HS-5 (cell line): Measurements from ENCODE around the gene TRAPPC3.

Experiments used
- DNase-seq: peaks from one replicate; pipeline ENCODE4 v3.0.0-alpha.2; 2012; ENCODE audit warnings: low read depth

Gene TRAPPC3

DNA sequence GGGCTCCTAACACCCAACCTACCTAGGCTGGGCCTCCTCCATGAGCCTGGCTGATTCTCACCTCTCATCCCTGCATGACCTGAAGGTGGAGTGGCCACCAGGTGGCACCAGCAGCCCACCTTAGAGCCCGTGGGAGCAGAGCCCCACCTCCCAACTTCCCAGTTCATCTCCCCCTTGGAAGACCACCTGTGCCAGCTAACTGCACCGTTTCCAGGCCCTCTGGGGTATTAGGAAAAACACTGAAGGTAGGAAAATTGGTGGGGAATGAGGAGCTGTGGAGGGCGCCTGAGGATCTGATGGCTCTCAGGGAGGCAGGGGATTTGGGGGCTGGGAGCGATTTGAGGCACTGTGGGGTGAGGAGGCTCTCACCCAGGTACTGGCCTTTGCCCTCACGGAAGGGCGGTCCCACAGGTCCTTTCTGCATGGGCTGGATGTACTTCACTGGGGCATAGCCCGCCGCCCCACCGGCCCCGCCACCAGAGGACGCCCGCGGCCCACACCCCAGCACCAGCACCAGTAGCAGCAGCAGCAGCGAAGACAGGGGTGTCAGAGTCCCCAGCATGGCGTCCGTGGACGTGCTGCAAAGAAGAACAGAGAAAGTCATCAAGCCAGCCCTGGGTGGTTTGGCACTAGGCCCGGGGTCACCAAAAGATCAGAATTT lies 49.5 kb downstream of the TRAPPC3 start:
- DNase-seq: no peak

DNA sequence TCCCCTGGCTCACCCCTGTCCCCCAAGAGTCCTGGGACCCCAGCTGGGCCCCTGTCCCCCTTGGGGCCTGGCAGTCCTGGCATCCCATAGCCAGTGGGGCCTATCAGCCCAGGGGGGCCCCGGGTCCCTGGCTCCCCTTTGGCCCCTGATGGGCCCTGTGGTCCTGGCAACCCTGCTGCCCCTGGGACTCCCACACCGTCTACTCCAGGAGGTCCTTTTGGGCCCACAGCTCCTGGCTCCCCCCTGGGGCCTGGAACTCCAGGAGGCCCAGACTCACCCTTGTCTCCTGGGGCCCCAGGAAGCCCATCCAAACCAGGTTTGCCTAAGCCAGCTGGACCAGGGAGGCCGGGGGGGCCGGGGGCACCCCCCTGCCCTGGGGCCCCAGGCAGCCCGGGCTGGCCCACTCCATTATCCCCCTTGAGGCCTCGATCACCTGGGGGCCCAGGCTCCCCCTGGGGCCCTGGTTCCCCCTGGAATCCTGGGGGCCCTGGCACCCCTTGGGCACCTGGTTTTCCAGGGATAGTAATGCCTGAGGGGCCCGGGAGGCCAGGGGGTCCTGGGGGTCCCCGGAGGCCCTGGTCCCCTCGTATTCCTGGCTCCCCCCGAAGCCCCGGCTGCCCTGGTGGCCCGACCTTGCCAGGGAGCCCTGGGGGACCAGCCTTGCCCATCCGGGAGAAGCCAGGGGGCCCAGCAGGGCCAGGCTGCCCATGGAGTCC lies 50.5 kb downstream of the TRAPPC3 start:
- no peak for DNase-seq

DNA sequence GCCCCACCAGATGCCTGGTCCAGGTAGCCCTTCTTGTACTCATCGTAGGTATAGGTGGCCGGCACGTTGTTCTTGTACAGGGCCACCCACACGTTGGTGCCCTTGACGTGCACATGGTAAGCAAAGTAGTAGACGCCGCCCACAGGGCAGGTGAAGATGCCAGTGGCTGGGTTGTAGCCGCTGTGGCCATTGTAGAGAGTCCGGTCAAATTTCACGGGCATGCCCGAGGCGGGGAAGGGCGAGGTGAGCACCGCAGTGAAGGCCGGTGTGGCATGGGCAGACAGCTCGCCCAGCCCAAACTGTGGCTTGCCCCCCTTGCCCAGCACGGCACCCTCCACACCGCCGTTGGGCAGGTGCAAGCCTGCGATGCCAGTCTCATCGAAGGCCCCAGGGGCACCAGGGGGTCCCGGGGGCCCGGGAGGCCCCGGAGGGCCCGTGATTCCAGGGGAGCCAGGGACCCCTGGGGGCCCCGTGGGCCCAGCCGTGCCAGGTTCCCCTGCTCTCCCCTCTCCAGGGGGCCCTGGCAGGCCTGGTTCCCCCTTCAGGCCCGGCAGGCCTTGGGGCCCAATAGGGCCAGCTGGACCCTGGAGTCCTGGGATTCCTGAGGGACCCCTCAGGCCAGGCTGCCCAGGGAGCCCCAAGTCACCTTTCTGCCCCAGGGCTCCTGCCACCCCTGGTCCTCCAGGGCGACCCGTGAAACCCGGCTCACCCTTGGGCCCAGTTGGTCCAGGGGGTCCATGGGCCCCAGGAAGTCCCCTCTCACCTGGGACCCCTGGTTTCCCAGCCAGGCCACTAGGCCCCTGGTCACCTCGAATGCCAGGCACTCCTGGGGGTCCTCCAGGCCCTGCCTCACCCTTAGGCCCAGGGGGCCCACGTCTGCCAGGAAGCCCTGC lies 51.3 kb downstream of the TRAPPC3 start:
- no peak for DNase-seq

DNA sequence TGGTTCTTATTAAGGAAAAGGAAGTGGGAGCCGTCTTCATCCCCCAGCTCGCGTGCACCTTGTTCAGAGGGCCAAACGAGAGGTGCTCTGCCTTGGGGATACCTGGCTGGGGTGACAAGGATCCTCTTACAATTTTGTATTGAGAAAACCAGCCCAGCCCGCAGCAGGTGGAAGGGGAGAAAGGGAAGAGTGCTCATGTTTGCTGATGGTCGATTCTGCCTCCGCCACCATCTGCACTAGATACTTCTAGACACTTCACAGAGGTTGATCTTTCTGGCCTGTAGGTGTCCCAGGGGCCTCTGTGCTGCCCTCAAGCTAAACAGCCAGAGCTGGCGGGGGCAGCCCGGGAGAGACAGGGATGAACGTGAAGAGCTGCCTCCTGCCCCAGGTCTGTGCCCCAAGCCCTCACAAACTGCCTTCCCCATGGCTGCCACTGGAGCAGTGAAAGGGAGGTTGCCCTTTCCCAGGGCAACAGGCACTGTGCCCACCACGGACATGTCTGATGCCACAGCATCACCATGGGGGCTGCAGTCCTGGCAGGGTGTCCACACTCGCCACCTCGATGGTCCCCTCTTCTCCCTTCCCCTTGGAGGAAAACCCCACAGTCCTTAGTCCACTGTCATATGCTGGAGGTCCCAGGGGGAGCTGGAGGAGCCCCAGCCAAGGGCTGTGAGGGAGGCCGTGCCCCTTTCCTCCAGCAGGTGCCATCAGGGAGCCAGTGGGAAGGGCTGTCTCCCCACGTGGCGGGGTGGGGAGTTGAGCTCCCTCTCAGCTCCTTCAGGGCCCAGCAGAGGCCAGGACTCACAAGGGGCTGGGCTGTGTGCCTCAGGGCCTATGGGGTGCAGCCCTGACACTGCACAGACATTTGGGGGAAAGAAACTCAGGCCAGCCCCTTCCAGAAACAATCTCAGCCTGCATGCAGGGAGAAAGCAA lies 52.5 kb downstream of the TRAPPC3 start:
- no peak for DNase-seq

DNA sequence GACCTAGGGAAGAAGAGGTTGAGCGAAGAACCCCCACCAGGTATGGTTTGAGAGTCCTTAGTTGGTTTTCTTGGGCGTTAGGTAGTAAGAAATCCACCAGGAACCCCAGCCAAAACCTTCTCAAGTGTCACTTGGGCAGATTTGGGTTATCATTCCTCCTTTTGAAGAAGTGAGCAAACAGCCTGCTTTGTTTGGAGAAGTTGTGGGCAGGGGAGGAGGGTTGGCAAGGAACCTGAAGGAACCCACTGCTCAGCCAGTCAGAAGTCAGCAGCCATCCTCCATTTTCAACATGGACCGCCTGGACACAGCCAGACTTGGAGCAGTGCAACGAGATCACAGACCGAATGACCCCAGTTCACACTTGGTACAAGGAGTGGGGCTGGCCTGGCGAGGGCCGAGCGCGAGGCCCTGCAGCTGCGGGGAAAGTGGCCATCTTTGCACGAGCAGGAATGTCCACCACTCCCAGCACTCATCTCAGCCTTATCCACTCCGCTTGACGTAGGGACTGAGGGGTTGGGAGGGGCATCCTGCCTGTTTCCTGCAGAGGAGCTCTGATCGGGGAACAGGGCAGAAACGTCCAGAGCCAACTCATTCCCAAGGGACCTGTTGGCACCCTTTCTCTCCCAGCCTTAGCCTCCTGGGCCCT lies 53.4 kb downstream of the TRAPPC3 start:
- DNase-seq: no peak

DNA sequence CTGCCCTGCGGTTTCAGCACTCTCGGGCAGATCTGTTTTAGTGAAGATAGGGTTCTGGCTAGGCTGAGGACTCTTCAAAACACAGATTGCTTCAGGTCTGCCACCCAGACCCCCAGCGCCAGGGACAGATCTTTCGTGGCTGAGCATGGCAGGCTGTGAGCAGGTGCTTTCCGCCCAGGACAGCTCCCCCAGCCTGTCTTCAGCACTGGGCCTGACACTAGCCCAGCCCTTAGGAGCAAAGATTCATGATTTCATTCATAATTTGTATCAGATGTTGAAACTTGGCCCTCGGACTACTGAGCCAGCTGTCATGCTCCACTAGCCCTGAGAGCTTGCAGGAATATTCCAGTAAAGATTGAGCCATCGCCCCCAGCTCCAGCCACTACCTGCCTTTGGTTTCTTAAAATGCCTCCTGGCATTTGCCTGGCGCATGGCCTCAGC lies 54.6 kb downstream of the TRAPPC3 start:
- DNase-seq: no peak

DNA sequence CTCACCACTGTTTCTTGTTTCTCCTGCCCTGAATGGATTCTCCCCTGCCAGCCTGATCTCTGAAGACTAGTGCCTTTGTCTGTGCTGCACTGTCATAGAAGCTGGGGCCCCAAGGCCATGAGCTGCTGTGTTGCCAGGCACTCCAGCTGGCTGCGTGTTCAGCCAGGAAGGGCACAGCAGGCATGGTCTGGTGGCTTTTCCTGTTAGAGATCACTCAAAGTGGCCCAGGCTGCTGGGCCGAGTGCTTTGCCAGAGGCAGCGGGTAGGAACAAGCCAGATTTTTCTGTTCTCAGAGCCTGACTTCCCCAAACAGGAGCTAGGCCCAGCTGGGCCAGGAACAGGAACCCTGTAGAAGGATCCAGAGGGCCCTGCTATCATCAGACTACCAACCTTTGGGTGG lies 55.4 kb downstream of the TRAPPC3 start:
- no peak for DNase-seq

DNA sequence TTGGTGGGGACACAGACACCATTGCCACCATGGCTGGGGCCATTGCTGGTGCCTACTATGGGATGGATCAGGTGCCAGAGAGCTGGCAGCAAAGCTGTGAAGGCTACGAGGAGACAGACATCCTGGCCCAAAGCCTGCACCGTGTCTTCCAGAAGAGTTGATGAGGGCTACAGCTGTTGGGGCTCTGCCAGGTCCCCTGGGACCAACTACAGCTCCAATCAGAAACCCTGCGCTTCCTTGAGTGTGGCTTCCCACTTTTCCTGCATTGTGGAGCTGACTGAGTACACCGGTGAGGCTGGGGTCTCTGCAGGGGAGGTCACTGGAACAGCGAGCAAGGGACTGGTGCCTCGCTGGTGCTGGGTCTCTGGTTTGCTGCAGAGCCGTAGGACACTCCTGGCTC lies 56.1 kb downstream of the TRAPPC3 start:
- no peak for DNase-seq

DNA sequence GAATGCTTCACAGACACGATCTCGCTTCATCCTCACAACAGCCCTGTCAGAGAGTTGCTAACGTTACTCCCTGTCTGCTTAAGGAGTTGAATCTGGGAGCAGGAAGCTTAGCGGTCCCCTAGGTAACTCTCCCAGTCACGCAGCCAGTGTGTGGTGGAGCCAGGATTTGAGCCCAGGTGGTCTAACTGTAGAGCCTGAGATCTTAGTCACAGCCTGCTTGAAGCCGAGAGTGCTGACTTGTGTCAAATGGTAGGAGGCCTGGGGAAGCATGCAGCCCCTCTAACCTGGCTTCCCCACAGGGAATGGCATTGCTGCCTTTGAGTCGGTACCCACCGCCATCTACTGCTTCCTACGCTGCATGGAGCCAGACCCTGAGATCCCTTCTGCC lies 56.5 kb downstream of the TRAPPC3 start:
- DNase-seq: no peak

DNA sequence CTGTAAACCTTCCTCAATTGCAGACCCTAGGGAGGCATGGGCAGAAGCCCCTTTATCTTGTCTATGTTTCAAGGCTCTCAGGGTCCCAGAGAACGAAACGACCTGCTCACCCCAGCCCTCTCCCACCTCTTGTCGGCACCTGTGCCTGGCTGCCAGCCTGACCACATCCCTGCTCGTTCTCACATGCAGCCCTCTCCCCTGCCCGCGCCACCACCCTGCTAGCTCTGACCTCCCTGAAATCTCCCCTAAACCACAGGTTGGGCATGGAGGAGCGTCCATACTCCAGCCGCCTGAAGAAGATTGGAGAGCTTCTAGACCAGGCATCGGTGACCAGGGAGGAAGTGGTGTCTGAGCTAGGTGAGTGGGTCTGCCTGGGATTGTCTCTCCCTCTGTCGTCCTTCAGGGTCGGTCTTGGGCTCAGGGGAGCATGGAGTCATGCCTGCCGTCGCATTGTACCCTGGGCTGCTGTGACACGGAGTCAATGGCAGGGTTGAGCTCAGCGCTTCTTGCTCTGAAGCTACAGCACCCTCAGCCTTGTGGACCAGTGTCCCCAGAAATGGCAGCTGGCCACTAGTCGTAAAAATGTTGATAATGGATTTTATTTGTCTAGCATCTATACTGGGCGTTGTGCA lies 57.0 kb downstream of the TRAPPC3 start:
- no peak for DNase-seq

DNA sequence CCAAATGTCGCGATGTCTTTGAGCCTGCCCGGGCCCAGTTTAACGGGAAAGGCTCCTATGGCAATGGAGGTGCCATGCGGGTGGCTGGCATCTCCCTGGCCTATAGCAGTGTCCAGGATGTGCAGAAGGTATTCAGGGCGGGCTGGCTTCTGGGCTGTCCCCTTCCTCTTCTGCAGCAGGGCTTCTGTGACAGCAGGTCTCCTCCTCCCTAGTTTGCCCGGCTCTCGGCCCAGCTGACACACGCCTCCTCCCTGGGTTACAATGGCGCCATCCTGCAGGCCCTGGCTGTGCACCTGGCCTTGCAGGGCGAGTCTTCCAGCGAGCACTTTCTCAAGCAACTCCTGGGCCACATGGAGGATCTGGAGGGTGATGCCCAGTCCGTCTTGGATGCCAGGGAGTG lies 57.6 kb downstream of the TRAPPC3 start:
- no peak for DNase-seq

DNA sequence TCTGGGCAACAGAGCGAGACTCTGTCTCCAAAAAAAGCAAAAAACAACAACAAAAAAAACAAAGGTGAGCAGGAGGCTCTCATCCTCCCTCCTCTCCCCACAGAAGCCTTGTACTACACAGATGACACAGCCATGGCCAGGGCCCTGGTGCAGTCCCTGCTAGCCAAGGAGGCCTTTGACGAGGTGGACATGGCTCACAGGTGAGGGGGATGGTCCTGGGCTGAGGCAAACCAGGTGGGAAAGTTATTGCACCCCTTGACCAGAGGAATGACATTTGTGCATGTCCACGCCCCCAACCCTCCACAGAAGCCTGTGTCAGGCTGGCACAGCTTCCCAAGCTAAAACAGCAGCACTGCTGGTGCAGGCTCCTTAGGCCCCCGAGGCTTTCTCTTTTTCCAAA lies 58.1 kb downstream of the TRAPPC3 start:
- DNase-seq: no peak

DNA sequence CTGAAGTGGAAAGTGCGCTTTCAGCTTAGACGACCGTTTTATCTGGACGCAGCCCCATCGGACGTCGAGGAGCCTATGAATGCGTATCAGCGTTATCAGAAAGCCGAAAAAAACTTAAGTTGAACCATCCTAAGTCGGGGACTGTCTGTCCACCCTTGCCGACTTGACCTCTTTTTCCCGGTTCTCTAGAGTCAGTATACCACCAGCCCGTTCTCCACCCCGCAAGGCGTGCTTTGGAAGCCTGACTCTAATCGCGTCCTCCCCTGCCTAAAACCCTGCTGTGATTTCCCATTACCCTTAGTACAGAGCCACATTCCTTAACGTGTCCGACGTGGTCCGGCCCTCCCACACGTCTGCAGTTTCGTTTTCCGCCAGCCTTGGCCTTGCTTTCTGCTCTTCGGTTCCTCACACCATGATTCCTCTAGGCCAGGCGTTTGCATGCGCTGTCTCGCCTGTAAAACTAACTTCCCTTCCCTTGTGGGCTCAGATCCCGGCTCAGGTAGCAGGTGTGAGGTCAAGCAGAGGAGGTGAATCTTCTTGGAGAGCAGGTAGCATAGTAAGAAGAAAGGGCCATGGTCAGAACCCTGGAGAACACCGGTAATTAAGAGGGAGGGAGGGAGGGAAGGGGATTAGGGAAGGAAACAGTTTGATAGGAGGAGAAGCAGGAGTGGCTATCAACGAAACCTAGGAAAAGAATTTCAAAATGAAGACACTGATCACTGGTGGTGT lies 59.7 kb downstream of the TRAPPC3 start:
- no peak for DNase-seq

DNA sequence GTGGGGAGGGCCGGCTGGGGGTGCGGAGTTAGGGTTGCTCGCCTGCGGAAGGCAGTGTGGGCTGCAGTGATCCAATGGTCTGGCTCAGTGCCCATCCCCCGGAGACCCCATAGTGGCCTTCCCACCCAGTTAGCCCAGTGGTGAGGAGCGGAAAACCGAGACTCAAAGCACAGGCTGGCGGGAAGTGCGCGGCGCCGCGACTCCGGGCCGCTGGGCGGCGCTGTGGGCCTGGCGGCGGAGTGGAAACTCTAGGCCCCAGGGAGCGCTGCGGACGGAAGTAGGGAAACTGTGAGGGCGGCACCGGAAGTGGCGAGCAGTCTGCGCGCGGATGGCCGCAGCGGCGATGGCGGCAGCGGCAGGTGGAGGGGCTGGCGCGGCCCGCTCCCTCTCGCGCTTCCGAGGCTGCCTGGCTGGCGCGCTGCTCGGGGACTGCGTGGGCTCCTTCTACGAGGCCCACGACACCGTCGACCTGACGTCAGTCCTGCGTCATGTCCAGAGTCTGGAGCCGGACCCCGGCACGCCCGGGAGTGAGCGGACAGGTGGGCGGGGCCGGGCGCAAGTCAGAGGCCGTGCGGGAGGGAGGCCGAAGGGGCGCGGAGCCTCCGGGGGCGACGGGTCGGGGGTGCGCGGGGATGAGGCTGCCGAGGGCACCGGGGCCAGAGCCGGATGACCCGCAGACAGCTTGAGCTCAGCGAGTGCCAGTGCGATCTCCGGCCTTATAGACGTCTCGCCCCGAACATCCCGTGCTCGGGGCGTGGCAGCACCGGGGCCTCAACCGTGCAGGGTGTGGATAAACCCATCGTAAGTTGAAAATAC lies 60.5 kb downstream of the TRAPPC3 start, which contains the start of gene ADPRS:
ADPRS (plus strand) TSS at position 316 of the 816 bp plus-strand sequence; CDS start at position 329, 13 bp downstream.
- DNase-seq: peak; percentile 54

DNA sequence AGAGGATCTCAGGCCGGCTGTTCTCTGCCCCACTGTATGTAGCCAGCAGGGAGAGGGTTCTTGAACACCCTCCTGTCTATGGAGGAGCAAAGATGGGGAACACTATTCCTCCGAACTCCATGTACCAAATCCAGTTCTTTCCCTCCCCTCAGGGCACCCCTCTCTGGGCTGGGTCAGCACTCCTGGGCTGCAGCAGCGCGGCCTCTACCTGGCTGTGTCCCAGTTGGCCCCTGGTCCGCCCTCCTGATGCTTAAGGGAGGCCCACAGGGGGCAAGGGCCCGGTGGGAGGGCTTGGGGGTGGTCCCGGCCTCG lies 61.1 kb downstream of the TRAPPC3 start:
- DNase-seq: no peak

DNA sequence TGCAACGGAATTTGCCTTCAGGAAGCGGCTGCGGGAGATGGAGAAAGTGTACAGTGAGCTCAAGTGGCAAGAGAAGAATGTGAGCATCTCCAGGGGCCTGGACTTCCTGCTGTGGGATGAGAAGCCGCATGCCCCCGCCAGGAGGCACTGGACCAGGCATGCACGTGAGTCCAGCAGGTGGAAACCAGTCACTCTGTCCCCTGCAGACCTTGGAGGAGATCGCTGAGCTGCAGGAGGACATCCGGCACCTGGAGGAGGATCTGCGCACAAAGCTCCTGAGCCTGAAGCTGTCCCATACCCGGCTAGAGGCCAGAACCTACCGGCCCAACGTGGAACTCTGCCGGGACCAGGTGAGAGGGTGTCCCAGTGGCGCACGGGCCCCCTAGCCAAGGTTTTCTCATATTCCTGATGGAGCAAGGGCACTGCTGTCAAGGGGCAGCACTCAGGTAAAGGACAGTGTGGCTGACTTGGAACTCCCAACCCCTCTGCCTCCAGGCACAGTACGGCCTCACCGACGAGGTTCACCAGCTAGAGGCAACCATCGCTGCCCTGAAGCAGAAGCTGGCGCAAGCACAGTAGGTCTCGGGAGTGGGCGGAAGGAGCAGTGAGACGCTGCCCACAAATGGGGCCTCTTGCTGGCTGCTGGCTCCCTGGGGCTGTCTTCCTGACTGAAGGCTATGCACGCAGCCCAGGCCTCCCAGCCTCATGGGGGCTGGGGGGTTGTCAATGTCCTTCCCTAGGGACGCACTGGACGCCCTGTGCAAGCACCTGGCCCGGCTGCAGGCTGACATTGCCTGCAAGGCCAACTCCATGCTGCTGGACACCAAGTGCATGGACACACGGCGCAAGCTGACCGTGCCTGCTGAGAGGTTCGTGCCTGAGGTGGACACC lies 61.8 kb downstream of the TRAPPC3 start:
- no peak for DNase-seq
